Mesothelial cell of epicardium (in vitro differentiated cells): ENCODE data around the gene FUT8. TPM values are rescaled to one million over a fixed set of nuclear protein-coding genes. Genes with fewer than 3 reads are reported as not detected.

Experiments used
- DNase-seq, 2 experiments: peaks; one replicate each; pipeline ENCODE4 v3.0.0; 2021; ENCODE audit warnings: low spot score in 2 of 2; ENCODE audit not compliant: unreplicated experiment in 2 of 2
- H3K27ac Mint-ChIP-seq: 2 replicates; pipeline ENCODE4 v1.8.0; 2021; ENCODE audit warnings: mixed read lengths
- H3K27me3 Mint-ChIP-seq: 2 replicates; pipeline ENCODE4 v1.8.0; 2021; ENCODE audit warnings: low read depth, mixed read lengths
- H3K36me3 Mint-ChIP-seq: 2 replicates; pipeline ENCODE4 v1.8.0; 2021; ENCODE audit warnings: mixed read lengths
- H3K4me1 Mint-ChIP-seq: 2 replicates; pipeline ENCODE4 v1.8.0; 2021; ENCODE audit warnings: mixed read lengths
- H3K4me3 Mint-ChIP-seq: 2 replicates; pipeline ENCODE4 v1.8.0; 2021; ENCODE audit warnings: mild to moderate bottlenecking, moderate library complexity, mixed read lengths
- H3K9me3 Mint-ChIP-seq: 2 replicates; pipeline ENCODE4 v1.8.0; 2021; ENCODE audit warnings: mixed read lengths
- total RNA-seq: library from RNA; stranded (reverse); gene quantifications from 3 replicates; pipeline ENCODE4 v1.2.1, GENCODE V29; 2021
- TF ChIP-seq, protein P1 (sequence below): fragments of 200-600 bp; sonication (generic); IDR thresholded peaks from one replicate; pipeline ENCODE4 v1.5.0; 2021; ENCODE audit warnings: antibody characterized with exemption; ENCODE audit not compliant: unreplicated experiment

The FUT8 gene
- total RNA-seq, 1 donor from 2014 or later: 49.4 TPM

DNA sequence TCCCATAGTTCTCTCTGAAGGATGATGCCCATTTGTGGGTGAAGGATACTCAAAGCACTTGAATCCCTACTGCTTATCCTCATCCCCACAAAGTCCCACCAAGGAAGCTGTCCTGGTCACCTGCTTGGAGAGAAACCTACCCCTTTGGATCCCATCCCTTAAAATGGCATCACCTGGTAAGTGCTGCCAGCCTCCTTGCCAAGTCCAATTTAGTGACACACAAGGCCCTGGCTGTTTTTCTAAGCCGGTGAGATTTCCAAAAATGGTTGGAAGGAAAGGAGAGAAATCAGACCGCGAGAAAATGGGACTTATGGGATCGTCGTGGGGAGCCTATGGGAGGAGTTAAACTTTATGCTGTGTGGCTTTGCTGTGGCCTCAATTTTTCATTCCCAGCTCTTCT, 358.2 kb downstream of the FUT8 start:
- DNase-seq: no peak
- H3K4me3 Mint-ChIP-seq: no peak overlapping the region
- no peaks in the 10 kb centered on the region for H3K36me3 Mint-ChIP-seq
- peaks cover 55% of the 10 kb centered on the region for H3K27me3 Mint-ChIP-seq
- H3K9me3 Mint-ChIP-seq: peaks cover 23% of the 10 kb centered on the region
- H3K4me1 Mint-ChIP-seq: no peaks in the 10 kb centered on the region
- TF ChIP-seq, protein P1, sequence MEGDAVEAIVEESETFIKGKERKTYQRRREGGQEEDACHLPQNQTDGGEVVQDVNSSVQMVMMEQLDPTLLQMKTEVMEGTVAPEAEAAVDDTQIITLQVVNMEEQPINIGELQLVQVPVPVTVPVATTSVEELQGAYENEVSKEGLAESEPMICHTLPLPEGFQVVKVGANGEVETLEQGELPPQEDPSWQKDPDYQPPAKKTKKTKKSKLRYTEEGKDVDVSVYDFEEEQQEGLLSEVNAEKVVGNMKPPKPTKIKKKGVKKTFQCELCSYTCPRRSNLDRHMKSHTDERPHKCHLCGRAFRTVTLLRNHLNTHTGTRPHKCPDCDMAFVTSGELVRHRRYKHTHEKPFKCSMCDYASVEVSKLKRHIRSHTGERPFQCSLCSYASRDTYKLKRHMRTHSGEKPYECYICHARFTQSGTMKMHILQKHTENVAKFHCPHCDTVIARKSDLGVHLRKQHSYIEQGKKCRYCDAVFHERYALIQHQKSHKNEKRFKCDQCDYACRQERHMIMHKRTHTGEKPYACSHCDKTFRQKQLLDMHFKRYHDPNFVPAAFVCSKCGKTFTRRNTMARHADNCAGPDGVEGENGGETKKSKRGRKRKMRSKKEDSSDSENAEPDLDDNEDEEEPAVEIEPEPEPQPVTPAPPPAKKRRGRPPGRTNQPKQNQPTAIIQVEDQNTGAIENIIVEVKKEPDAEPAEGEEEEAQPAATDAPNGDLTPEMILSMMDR: no peak
- no peak overlapping the region for H3K27ac Mint-ChIP-seq

DNA sequence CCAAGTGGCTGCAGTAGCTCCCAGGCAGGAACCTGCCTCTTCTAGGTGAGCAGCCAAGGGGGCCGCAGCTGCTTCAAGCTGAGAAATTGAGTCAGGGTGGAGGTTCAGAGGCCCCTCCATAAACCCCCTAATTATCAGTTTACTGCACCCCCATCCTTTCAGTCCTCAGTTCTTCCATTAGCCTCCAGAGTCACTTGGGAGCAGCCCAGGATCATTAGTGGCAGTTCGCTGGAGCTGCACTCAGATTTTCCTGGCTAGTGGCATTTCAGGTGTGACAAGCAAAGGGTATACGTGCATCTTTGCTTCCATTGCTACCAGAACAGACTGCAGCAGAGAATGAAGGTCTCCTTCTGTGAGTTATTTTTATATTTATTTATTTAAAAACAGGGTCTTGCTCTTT, 358.7 kb downstream of the FUT8 start:
- H3K4me3 Mint-ChIP-seq: no peak overlapping the region
- H3K36me3 Mint-ChIP-seq: no peaks in the 10 kb centered on the region
- DNase-seq: no peak
- H3K27me3 Mint-ChIP-seq: peaks cover 56% of the 10 kb centered on the region
- H3K9me3 Mint-ChIP-seq: peaks cover 23% of the 10 kb centered on the region
- no peak overlapping the region for H3K27ac Mint-ChIP-seq
- TF ChIP-seq, protein P1: no peak
- no peaks in the 10 kb centered on the region for H3K4me1 Mint-ChIP-seq

DNA sequence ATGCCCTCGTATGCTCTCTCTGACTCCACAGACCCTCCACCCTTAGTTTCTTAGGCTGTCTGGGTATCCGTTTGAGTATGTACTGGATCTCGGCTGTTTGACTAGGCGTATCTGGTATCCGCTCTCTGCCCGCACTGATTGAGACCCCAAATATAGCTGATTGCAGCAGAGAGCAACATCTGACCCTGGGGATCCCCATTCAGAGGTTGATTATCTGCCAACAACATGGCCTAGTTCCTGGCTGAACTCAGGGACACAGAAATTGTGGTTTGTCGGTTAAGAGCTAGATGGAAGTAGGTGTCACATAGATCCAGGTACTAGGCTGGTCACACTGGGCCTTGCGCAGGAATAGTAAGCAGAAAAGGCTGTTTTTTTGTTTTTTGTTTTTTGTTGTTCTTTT, 359.9 kb downstream of the FUT8 start:
- H3K36me3 Mint-ChIP-seq: no peaks in the 10 kb centered on the region
- H3K9me3 Mint-ChIP-seq: peaks cover 18% of the 10 kb centered on the region
- no peak overlapping the region for H3K4me3 Mint-ChIP-seq
- H3K4me1 Mint-ChIP-seq: no peaks in the 10 kb centered on the region
- TF ChIP-seq, protein P1: no peak
- H3K27ac Mint-ChIP-seq: no peak overlapping the region
- peaks cover 56% of the 10 kb centered on the region for H3K27me3 Mint-ChIP-seq
- no peak for DNase-seq

DNA sequence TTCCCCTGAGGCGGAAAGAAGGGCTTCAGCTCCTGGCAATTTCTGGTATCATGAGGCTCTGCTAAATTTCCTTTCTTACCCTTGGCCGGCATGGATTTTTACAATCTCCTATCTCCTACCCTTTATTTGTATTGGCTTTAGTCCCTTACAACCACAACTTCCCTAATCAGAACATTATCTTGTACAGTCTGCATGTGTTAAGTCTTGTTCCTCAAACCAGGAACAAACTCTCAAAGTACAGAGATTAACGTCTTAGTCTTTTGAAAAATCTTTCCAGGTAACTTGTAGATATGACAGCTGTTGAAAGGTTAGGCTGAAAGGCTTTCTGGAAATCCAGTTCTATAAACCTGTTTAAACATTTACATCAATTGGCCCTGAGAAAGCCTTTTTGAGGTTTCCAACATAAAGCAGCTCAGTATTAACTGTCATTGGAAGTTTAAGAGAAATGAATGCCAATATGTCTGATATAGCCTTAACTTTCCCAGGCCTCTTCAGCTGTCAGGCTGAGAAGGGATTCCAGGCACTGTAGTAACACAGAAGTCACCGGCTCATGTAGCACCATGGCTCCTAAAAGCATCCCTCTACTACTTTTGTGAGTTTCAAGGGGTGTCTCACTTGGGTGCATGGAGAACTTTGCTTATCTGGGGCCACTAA, 360.5 kb downstream of the FUT8 start:
- no peak for DNase-seq
- H3K4me1 Mint-ChIP-seq: no peaks in the 10 kb centered on the region
- no peak overlapping the region for H3K4me3 Mint-ChIP-seq

DNA sequence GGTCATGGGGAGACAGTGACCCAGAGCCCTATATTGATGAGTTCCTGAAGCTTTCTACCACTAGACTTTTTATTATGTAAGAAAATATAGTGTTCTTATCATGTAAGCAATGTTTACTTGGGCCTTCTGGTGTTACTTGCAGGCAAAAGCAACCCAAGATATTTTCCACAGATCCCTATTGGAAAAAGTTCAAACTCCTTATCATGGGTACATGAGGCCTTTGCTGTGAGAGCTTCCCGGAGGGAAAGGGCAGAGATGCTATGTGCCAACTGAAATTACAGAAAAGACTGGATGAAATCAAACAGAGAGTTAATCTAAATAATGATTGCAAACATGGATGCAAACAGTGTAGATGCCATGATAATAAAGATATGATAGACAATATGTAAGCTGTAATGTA, 361.5 kb downstream of the FUT8 start:
- Mint-ChIP-seq H3K27me3 (peaks cover 51% of the 10 kb centered on the region), H3K36me3 (no peaks in the 10 kb centered on the region), H3K9me3 (peaks cover 6% of the 10 kb centered on the region), H3K4me3 (no peak overlapping the region), H3K4me1 (no peaks in the 10 kb centered on the region), H3K27ac (no peak overlapping the region)
- no peak for DNase-seq
- TF ChIP-seq, protein P1: no peak

More for the DNA sequence above, 360.5 kb downstream of the FUT8 start:
- TF ChIP-seq, protein P1: no peak
- no peak overlapping the region for H3K27ac Mint-ChIP-seq
- no peaks in the 10 kb centered on the region for H3K36me3 Mint-ChIP-seq
- peaks cover 52% of the 10 kb centered on the region for H3K27me3 Mint-ChIP-seq
- peaks cover 16% of the 10 kb centered on the region for H3K9me3 Mint-ChIP-seq
